NK-92 treated with Interleukin-12 subunit alpha and Interleukin-12 subunit beta, amount 100 ng/mL, for 24 hours (cell line): ENCODE results near the gene C17orf113.
A peak's percentile ranks its signal among the peaks of the same experiment; 100 is the strongest.
"Not testable (repeated sequence)": the region's sequence is repeated elsewhere in the genome, so short reads cannot be mapped to it uniquely, and the experiment has no call there.

Experiments used
- DNase-seq: peaks from one replicate; lab custom pipeline; 2025; lab: John Stamatoyannopoulos, UW

C17orf113 gene

GRCh38 chr17:42041619-42042018, 8.8 kb downstream of the C17orf113 start:
- no peak for DNase-seq

GRCh38 chr17:42040818-42041217, 9.6 kb downstream of the C17orf113 start:
- no peak for DNase-seq

GRCh38 chr17:42039794-42040763, 10.3 kb downstream of the C17orf113 start:
- no peak for DNase-seq

- no peak for DNase-seq
These were observed 12.0 kb downstream of the C17orf113 start for GRCh38 chr17:42038221-42038973.

GRCh38 chr17:42034059-42034458, 16.3 kb downstream of the C17orf113 start:
- no peak for DNase-seq

GRCh38 chr17:42031584-42031983, 18.8 kb downstream of the C17orf113 start:
- no peak for DNase-seq

GRCh38 chr17:42028791-42029127, 21.6 kb downstream of the C17orf113 start:
- DNase-seq, result no peak

- no peak for DNase-seq
These were observed 22.2 kb downstream of the C17orf113 start for GRCh38 chr17:42027961-42028790.

GRCh38 chr17:42027590-42027889, 22.9 kb downstream of the C17orf113 start:
- DNase-seq, result no peak

- DNase-seq, result no peak
These were observed 23.4 kb downstream of the C17orf113 start for GRCh38 chr17:42026857-42027589.

- DNase-seq, result no peak
These were observed 24.5 kb downstream of the C17orf113 start for GRCh38 chr17:42025936-42026335.

GRCh38 chr17:42025191-42025579, 25.2 kb downstream of the C17orf113 start:
- DNase-seq, result no peak

GRCh38 chr17:42023524-42024349, 26.7 kb downstream of the C17orf113 start:
- DNase-seq, result no peak

- DNase-seq, result not testable (repeated sequence)
These were observed 29.6 kb downstream of the C17orf113 start for GRCh38 chr17:42020845-42021244.

GRCh38 chr17:42019509-42020404, 30.6 kb downstream of the C17orf113 start, which contains the start of gene NKIRAS2:
Gene NKIRAS2, plus strand, starts transcription at chr17:42020090. Its CDS starts 1,488 bp downstream, at chr17:42021578.
- DNase-seq, result peak; percentile 89

GRCh38 chr17:42018988-42019387, 31.4 kb downstream of the C17orf113 start:
- no peak for DNase-seq

- DNase-seq, result no peak
These were observed 32.1 kb downstream of the C17orf113 start for GRCh38 chr17:42018339-42018738.

GRCh38 chr17:42017866-42018200, 32.6 kb downstream of the C17orf113 start:
- no peak for DNase-seq

GRCh38 chr17:42016941-42017865, 33.2 kb downstream of the C17orf113 start, which contains the start of gene DNAJC7:
Gene DNAJC7, minus strand, starts transcription at chr17:42017439. Its CDS starts 23 bp downstream, at chr17:42017416.
- DNase-seq, result peak; percentile 86
